IMR-90 (cell line): Measurements from ENCODE around the gene CCDC28B. TPM values are rescaled to one million over a fixed set of nuclear protein-coding genes. Genes with fewer than 3 reads are reported as not detected.
A peak's percentile ranks its signal among the peaks of the same experiment; 100 is the strongest.

Source experiments
- ATAC-seq: fragments of 200-7000 bp; cut with Tn5 transposase; 2 replicates; pipeline ENCODE4 v1.9.1; 2020; ENCODE audit warnings: low read depth, mild to moderate bottlenecking, moderate library complexity
- BruUV-seq: library from RNA; stranded (reverse); fragments of 400-500 nt; replicated peaks from 2 replicates; lab custom pipeline; 2021; lab: Mats Ljungman, UMichigan
- CTCF ChIA-PET: fragments of 300-600 bp; formaldehyde crosslinking; extraction: SDS; loops from one replicate; lab custom pipeline; 2021; ENCODE audit warnings: antibody characterized with exemption; lab: Yijun Ruan, JAX
- POLR2A ChIA-PET: fragments of 300-600 bp; sonication (Branson Sonifier 250); formaldehyde crosslinking; loops from one replicate; lab custom pipeline; 2022; ENCODE audit warnings: antibody characterized with exemption; ENCODE audit not compliant: unreplicated experiment; lab: Charles Lee
- DNase-seq: peaks from one replicate; pipeline ENCODE4 v3.0.0; 2013
- H2AFZ ChIP-seq: replicated peaks from 2 replicates; pipeline ENCODE3; 2013; ENCODE audit warnings: low read length, mild to moderate bottlenecking; ENCODE audit not compliant: poor library complexity
- H2AK5ac ChIP-seq: 2 replicates; pipeline ENCODE4 v1.6.1; 2013; ENCODE audit warnings: low read depth, low read length, inconsistent platforms
- H2AK9ac ChIP-seq: replicated peaks from 2 replicates; pipeline ENCODE3; 2013; ENCODE audit warnings: mild to moderate bottlenecking, low read depth, low read length, moderate library complexity; ENCODE audit not compliant: poor library complexity
- H2BK120ac ChIP-seq: 2 replicates; pipeline ENCODE4 v1.6.1; 2013; ENCODE audit warnings: low read depth, low read length, inconsistent platforms
- H2BK15ac ChIP-seq: 3 replicates; pipeline ENCODE4 v1.6.1; 2013; ENCODE audit warnings: low read depth, low read length, inconsistent platforms
- H2BK20ac ChIP-seq: 2 replicates; pipeline ENCODE4 v1.6.1; 2013; ENCODE audit warnings: low read depth, mild to moderate bottlenecking, inconsistent platforms, low read length, moderate library complexity
- H2BK5ac ChIP-seq: 2 replicates; pipeline ENCODE4 v1.6.1; 2013; ENCODE audit warnings: mild to moderate bottlenecking, low read depth, low read length, inconsistent platforms; ENCODE audit not compliant: poor library complexity, severe bottlenecking
- H3K14ac ChIP-seq: replicated peaks from 2 replicates; pipeline ENCODE4 v1.6.1; 2013; ENCODE audit warnings: low read depth, low read length, inconsistent platforms
- H3K18ac ChIP-seq: 2 replicates; pipeline ENCODE4 v1.6.1; 2013; ENCODE audit warnings: low read depth, low read length, control low read depth
- H3K23ac ChIP-seq: 2 replicates; pipeline ENCODE4 v1.6.1; 2013; ENCODE audit warnings: low read depth, low read length, inconsistent platforms
- H3K27ac ChIP-seq: 2 replicates; pipeline ENCODE4 v1.5.1; 2013; ENCODE audit warnings: mild to moderate bottlenecking, control low read depth, low read length; ENCODE audit not compliant: insufficient read depth
- H3K27me3 ChIP-seq: 2 replicates; pipeline ENCODE4 v1.6.1; 2013; ENCODE audit warnings: low read length; ENCODE audit not compliant: control insufficient read depth, insufficient read depth
- H3K36me3 ChIP-seq: 2 replicates; pipeline ENCODE4 v1.6.1; 2013; ENCODE audit warnings: low read length, mixed read lengths; ENCODE audit not compliant: control insufficient read depth, insufficient read depth
- H3K4ac ChIP-seq: 2 replicates; pipeline ENCODE4 v1.6.1; 2013; ENCODE audit warnings: low read depth, low read length, inconsistent platforms
- H3K4me1 ChIP-seq: 2 replicates; pipeline ENCODE4 v1.6.1; 2013; ENCODE audit warnings: low read length, mixed read lengths; ENCODE audit not compliant: control insufficient read depth, insufficient read depth
- H3K4me2 ChIP-seq: 2 replicates; pipeline ENCODE4 v1.6.1; 2013; ENCODE audit warnings: low read depth, mild to moderate bottlenecking, control low read depth, low read length, moderate library complexity
- H3K4me3 ChIP-seq: 2 replicates; pipeline ENCODE4 v1.5.1; 2013; ENCODE audit warnings: low read depth, mild to moderate bottlenecking, control low read depth, low read length, moderate library complexity; ENCODE audit not compliant: insufficient read depth
- H3K56ac ChIP-seq: 2 replicates; pipeline ENCODE4 v1.6.1; 2013; ENCODE audit warnings: low read length, inconsistent platforms; ENCODE audit not compliant: insufficient read depth; ENCODE audit errors: extremely low read depth
- H3K79me1 ChIP-seq, 2 experiments: 2 replicates each; pipeline ENCODE4 v1.6.1; 2013; ENCODE audit warnings: low read length in 2 of 2, inconsistent platforms in 1 of 2, low read depth in 1 of 2
- H3K9ac ChIP-seq: 2 replicates; pipeline ENCODE4 v1.6.1; 2013; ENCODE audit warnings: low read depth, low read length, control low read depth
- H3K9me1 ChIP-seq: 2 replicates; pipeline ENCODE4 v1.6.1; 2013; ENCODE audit warnings: low read length, inconsistent platforms; ENCODE audit not compliant: insufficient read depth
- H3K9me3 ChIP-seq: 2 replicates; pipeline ENCODE4 v1.6.1; 2013; ENCODE audit warnings: low read length; ENCODE audit not compliant: control insufficient read depth, insufficient read depth
- H4K20me1 ChIP-seq: 2 replicates; pipeline ENCODE4 v1.6.1; 2013; ENCODE audit warnings: low read length, inconsistent platforms; ENCODE audit not compliant: insufficient read depth
- H4K5ac ChIP-seq: 2 replicates; pipeline ENCODE4 v1.6.1; 2013; ENCODE audit warnings: mild to moderate bottlenecking, low read depth, low read length, control low read depth
- H4K8ac ChIP-seq, 2 experiments: 2 replicates each; pipeline ENCODE4 v1.6.1; 2013; ENCODE audit warnings: low read depth in 2 of 2, low read length in 2 of 2, control low read depth in 1 of 2, inconsistent platforms in 1 of 2
- H4K91ac ChIP-seq: 2 replicates; pipeline ENCODE4 v1.6.1; 2013; ENCODE audit warnings: low read depth, low read length, inconsistent platforms; ENCODE audit not compliant: insufficient read depth
- BHLHE40 ChIP-seq: fragments of 150-350 bp; IDR thresholded peaks from 2 replicates; pipeline ENCODE4 v1.6.1; 2016; ENCODE audit warnings: mild to moderate bottlenecking, low read depth, low read length
- CHD1 ChIP-seq: IDR thresholded peaks from 2 replicates; pipeline ENCODE4 v1.6.1; 2012; ENCODE audit warnings: low read depth, low read length, improper control_type of control experiment
- FOS ChIP-seq: fragments of 150-350 bp; IDR thresholded peaks from 2 replicates; pipeline ENCODE4 v1.6.1; 2016; ENCODE audit warnings: low read depth, low read length
- MAFK ChIP-seq: IDR thresholded peaks from 2 replicates; pipeline ENCODE4 v1.6.1; 2012; ENCODE audit warnings: low read depth, low read length, improper control_type of control experiment
- MAZ ChIP-seq: IDR thresholded peaks from 2 replicates; pipeline ENCODE4 v1.6.1; 2012; ENCODE audit warnings: low read depth, mild to moderate bottlenecking, low read length, improper control_type of control experiment, moderate library complexity, borderline replicate concordance
- NFE2L2 ChIP-seq: fragments of 150-350 bp; IDR thresholded peaks from 2 replicates; pipeline ENCODE4 v1.6.1; 2016; ENCODE audit warnings: low read depth, mild to moderate bottlenecking, low read length
- RFX5 ChIP-seq: IDR thresholded peaks from 2 replicates; pipeline ENCODE4 v1.8.0; 2012; ENCODE audit warnings: low read depth, mild to moderate bottlenecking, low read length, moderate library complexity
- USF2 ChIP-seq: fragments of 150-350 bp; IDR thresholded peaks from 2 replicates; pipeline ENCODE4 v1.6.1; 2017; ENCODE audit warnings: mild to moderate bottlenecking, antibody characterized with exemption, low read length, low read depth
- WGBS, 2 experiments: methylation state at CpG; one replicate each; pipeline versions ENCODE4 v1.1.5 to v1.1.7; 2013; ENCODE audit warnings: missing lambda C conversion rate in 2 of 2; ENCODE audit not compliant: insufficient read length in 1 of 2; ENCODE audit errors: extremely low coverage in 2 of 2; 5-methylcytosine and 5-hydroxymethylcytosine counted together
- dilution Hi-C: fragments of 300-500 bp; cut with HindIII; formaldehyde crosslinking; loops from one replicate; pipeline ENCODE4 v1.14.3; 2018; ENCODE audit warnings: low sequenced_read_pairs; ENCODE audit not compliant: unreplicated experiment
- in situ Hi-C: fragments of 300-500 bp; cut with MboI; formaldehyde crosslinking; loops from 3 replicates; pipeline ENCODE4 v1.14.3; 2019; ENCODE audit warnings: low sequenced_read_pairs, inconsistent platforms, mixed read lengths
- intact Hi-C: fragments of 100-400 bp; cut with micrococcal nuclease; formaldehyde crosslinking; loops from 2 replicates; pipeline ENCODE4 v1.10.0; 2022
- polyA plus RNA-seq, 3 experiments: library from polyadenylated mRNA; depleted of rRNA; stranded (reverse); fragments of >200 nt; gene quantifications; 2 replicates each; pipeline ENCODE4 v1.2.3, GENCODE V29; 2012; ENCODE audit warnings: low replicate concordance in 1 of 3
- total RNA-seq: library from RNA; depleted of rRNA; stranded (reverse); fragments of >200 nt; gene quantifications from 2 replicates; pipeline ENCODE4 v1.2.3, GENCODE V29; 2012
- TF ChIP-seq, protein P1 (sequence below): fragments of 150-350 bp; IDR thresholded peaks from 2 replicates; pipeline ENCODE4 v1.6.1; 2016; ENCODE audit warnings: low read depth, mild to moderate bottlenecking, low read length, moderate library complexity, borderline replicate concordance

The CCDC28B gene
- total and polyA plus RNA-seq, 2 of the 4 experiments (the other 2 are of a cell fraction) = 17.2 to 18.4 TPM

- dilution Hi-C loops (no loop called here), intact Hi-C loops (no loop called here), in situ Hi-C loops (no loop called here)
- Histone ChIP-seq H3K9me1 (peaks cover 15% of the 10 kb centered on the region), H3K4me1 (peaks cover 25% of the 10 kb centered on the region), H2AK9ac (no peak overlapping the region), H3K36me3 (peaks cover 38% of the 10 kb centered on the region), H2BK20ac (no peak overlapping the region), H3K4me3 (no peak overlapping the region), H3K18ac (no peak overlapping the region), H2AK5ac (peak overlapping the region; percentile 51; the same call in 1 of the 2 replicates), H2BK120ac (no peak overlapping the region), H3K79me1 (peaks cover 20 to 64% of the 10 kb centered on the region in 2 experiments), H3K56ac (no peak overlapping the region; the same call in 1 of the 2 replicates), H4K5ac (peak overlapping the region; percentile 36; the same call in 1 of the 2 replicates), H3K27me3 (no peaks in the 10 kb centered on the region), H3K9me3 (no peaks in the 10 kb centered on the region), H2AFZ (no peak overlapping the region), H3K23ac (no peak overlapping the region), H4K91ac (no peak overlapping the region), H4K20me1 (peaks cover 32% of the 10 kb centered on the region), H3K14ac (0 out of 2 replicates have a peak overlapping the region, but pooled peaks have one; percentile 47), H3K4ac (peak overlapping the region; percentile 30; the same call in 1 of the 2 replicates), H2BK5ac (peak overlapping the region; percentile 90), H3K27ac (peak overlapping the region; percentile 85; the same call in 1 of the 2 replicates), H3K9ac (0 out of 2 replicates have a peak overlapping the region, but pooled peaks have one; percentile 6), H3K4me2 (peak overlapping the region; percentile 90), H2BK15ac (no peak overlapping the region), H4K8ac (peak overlapping the region in 1 of 2 experiments; percentile 54; a peak in 1 of 4 replicates)
- TF ChIP-seq BHLHE40 (no peak), NFE2L2 (no peak), CHD1 (no peak), MAZ (no peak), USF2 (no peak), MAFK (no peak), FOS (no peak), RFX5 (no peak)
- TF ChIP-seq, protein P1, sequence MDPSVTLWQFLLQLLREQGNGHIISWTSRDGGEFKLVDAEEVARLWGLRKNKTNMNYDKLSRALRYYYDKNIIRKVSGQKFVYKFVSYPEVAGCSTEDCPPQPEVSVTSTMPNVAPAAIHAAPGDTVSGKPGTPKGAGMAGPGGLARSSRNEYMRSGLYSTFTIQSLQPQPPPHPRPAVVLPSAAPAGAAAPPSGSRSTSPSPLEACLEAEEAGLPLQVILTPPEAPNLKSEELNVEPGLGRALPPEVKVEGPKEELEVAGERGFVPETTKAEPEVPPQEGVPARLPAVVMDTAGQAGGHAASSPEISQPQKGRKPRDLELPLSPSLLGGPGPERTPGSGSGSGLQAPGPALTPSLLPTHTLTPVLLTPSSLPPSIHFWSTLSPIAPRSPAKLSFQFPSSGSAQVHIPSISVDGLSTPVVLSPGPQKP = no peak
- CTCF ChIA-PET = interaction anchor here (0.8 kb wide), 1 partner anchor 100 kb away, joined by 3 read pairs; no protein-coding TSS in a partner anchor
- WGBS, 2 experiments = 100% methylated on average over 4 of the region's 6 CpGs; no CpG with 5 or more reads in 1 of the 2 experiments
- ATAC-seq = no peak
- POLR2A ChIA-PET = interaction anchor here (0.6 kb wide), 3 partner anchors 36 to 74 kb away, joined by 3 to 9 read pairs (median 9); partner anchors contain the start of gene KPNA6
- peak; percentile 31 for DNase-seq
- BruUV-seq = no TSS peak
Measured at GRCh38 chr1:32182060-32182459, 18.3 kb upstream of the CCDC28B start.
